ENCODE measurements around the gene C1orf116.
"Not testable (repeated sequence)": the region's sequence is repeated elsewhere in the genome, so short reads cannot be mapped to it uniquely, and the experiment has no call there.

Gene C1orf116

GRCh38 chr1:207058878-207059867, 26.6 kb upstream of the C1orf116 start:
- peak; percentile 90 for DNase-seq

DNA sequence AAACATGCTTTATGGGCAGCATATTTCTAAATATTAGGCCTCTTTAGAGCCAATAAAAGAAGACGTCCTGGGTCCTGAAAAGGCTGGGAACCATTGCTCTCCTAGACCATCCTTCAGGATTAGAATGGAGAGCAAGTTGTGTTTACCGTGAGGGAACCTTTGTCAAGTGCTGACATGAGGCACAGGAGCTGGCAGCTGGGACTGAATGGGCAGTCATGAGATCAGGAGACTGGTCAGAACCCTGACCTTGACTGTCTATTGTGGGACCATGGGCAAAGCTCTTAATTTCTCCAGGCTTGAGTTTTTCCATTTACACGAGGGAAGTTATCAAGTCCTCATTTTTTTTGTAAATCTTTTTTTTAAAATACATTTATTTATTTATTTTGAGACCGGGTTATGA, 25.7 kb upstream of the C1orf116 start:
- no peak for DNase-seq

- DNase-seq = no peak
These were observed 24.1 kb upstream of the C1orf116 start for GRCh38 chr1:207056673-207057072.

GRCh38 chr1:207055386-207056001, 22.9 kb upstream of the C1orf116 start:
- DNase-seq = no peak

DNA sequence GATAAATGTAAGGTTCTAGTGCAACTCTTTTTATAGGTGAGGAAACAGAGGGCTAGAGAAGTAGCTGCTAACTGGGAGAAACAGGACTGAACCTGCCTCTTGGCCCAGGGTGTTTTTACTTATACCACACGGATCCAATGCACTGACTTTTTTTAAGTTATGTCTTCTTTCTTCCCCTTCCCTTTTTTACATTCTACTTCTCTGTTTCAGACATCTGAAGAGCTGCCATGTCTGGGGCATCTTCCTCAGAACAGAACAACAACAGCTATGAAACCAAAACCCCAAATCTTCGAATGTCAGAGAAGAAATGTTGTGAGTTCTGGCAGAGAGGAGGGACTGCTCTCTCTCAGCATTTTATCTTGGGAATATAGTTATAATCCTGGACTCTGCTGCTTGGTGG, 21.9 kb upstream of the C1orf116 start:
- no peak for DNase-seq

GRCh38 chr1:207052911-207053769, 20.6 kb upstream of the C1orf116 start, which contains the start of gene PFKFB2:
Gene PFKFB2 (plus strand): TSS chr1:207053275. CDS start chr1:207054718, 1,443 bp downstream.
- peak; percentile 99 for DNase-seq

DNA sequence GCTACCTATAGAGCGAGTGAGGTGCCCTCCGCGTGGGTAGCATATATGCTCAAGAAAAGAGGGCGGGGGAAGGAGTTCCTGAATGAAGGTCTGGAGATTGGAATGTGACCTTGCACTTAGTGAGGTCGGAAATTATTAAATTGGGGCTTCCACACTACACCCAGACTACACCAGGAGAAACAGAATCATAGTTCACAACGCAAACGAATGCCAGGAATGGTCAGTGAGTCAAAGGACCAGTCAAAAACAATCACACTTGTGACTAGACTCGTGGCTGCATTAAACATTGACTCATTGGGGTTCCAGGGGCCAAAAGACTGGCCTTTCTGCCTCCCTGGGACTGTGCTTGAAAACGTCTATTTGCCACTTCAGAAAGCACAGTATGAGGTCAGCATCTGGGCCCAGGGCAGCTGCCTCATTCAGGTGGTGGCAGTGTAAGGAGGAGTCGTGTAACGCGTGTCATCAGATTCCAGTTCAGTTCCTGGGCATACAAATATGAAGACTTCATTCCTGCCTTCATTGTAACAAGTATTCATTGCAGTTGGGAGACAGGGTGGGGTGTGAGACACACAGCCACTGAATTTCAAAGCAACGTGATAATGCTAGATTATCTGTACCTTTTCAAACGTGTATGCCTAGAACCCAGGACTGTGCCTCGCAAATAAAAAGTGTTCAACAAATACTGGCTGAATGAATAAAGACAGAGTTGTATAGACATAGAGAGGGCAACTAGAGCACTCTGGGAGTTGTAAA, 18.8 kb upstream of the C1orf116 start, which contains the start of gene YOD1:
Gene YOD1 (minus strand): TSS at position 18 of the 753 bp plus-strand sequence. CDS start 178 bp downstream, outside the sequence.
- peak; percentile 32 for DNase-seq

DNA sequence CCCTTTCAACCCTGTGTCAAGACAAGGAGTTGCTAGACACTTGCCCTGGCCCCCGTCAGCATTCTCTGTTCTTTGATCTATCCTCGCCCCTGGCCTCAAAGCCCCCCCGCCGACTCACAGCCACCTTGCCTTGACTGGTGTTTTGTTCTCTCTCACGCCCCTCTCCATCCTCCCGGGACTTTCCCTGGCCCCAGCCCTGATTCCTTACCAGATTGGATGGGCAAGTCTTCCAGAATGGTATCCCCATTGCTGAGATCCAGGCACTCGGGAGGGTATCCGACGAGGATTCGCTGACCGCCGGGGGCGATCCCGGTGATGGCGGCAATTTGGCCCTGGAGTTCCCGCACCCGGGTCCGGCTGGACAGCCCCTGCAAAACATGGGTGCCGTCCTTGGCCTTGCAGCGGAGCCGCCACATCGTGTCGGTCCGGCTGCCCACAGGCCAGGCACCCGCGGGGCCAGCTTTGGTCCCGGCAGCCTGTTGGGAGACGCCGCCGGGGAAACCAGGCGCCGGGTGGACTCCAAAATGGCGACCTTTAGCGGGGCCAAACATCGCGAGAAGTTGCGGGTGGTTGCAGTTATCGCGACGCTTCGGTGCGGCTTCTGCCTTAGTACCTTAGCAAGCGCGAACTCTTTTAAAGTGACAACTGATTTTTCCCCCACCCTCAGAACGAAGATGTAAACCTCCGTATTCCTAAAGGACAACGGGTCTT, 18.1 kb upstream of the C1orf116 start:
- DNase-seq = peak; percentile 91

GRCh38 chr1:207049974-207050391, 17.4 kb upstream of the C1orf116 start:
- peak; percentile 62 for DNase-seq

DNA sequence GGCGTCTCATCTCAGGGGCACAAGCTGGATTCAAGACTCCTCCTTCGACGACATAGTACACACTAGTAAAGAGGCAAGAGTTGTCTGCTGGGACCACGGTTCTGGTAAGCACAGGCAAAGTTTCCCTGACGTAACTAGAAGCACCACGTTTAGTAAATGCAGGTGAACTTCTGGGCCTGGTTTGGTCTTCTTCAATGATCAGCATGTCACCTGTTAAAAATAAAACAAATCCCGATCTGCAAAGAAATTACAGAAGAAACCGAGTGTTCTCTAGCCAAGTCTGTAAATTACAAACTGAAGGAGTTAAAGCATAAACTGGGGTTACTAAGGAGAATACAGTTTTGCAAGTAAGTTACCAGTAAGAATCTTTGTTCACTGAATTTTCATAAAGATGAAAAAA, 17.0 kb upstream of the C1orf116 start:
- DNase-seq = no peak

- DNase-seq = no peak
These were observed 16.5 kb upstream of the C1orf116 start for GRCh38 chr1:207049054-207049453.

DNA sequence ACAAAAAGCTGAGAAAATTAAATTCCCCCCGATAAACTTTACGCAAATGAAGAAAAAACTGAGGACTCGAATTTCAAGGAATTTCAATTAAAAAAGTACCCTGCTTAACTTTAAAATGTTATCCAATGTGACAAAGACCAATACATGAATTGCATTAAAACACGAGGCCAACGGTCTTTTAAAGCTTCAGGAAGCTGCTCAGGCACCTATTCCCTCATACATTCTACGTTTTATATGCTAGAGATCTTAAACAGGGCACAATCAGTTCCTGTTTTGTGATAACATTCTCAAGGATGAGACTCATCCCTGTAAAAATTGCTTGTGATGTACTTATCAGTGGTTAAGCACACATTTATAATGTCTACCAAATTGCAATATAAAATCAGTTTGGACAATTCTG, 15.5 kb upstream of the C1orf116 start:
- DNase-seq = no peak

- no peak for DNase-seq
These were observed 14.9 kb upstream of the C1orf116 start for GRCh38 chr1:207047505-207047904.

DNA sequence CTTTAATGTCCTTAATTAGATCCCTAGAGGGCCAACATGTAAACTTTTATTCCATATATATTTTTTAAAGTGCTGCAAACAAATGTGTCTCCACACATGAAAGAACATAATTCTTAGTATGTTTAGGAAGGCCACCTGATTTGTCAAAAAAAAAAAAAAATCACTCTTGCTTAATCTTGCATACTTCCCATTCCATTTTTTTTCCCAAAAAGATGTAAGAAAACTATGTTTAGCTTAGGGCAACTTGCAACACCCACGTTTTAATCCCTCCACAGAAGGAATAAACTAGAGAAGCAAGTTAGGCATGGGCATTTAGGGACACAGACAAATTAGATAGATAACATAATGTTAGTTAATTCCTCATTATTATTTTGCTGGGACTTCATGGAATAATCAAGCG, 12.9 kb upstream of the C1orf116 start:
- no peak for DNase-seq

DNA sequence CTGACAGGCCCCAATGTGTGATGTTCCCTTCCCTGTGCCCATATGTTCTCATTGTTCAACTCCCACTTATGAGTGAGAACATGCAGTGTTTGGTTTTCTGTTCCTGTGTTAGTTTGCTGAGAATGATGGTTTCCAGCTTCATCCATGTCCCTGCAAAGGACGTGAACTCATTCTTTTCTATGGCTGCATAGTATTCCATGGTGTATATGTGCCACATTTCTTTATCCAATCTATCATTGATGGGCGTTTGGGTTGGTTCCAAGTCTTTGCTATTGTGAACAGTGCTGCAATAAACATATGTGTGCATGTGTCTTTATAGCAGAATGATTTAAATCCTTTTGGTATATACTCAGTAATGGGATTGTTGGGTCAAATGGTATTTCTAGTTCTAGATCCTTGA, 8.8 kb upstream of the C1orf116 start:
- not testable (repeated sequence) for DNase-seq

DNA sequence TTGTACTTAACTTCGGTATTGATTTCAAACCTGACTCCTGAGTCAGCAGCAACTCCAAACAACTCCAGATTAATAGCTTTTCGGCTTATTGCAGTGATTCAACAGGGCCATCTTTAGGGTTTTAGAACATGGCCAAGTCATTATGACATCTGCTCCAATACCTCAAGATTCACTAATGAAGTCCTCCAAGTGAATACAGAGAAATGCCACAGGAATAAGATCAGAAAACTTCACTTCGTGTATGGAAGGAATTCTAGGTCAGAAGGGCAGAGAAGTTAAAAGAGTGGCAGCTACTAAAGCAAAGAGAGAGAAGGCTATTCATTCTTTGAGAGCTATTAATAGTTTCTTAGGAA, 7.6 kb upstream of the C1orf116 start:
- no peak for DNase-seq

DNA sequence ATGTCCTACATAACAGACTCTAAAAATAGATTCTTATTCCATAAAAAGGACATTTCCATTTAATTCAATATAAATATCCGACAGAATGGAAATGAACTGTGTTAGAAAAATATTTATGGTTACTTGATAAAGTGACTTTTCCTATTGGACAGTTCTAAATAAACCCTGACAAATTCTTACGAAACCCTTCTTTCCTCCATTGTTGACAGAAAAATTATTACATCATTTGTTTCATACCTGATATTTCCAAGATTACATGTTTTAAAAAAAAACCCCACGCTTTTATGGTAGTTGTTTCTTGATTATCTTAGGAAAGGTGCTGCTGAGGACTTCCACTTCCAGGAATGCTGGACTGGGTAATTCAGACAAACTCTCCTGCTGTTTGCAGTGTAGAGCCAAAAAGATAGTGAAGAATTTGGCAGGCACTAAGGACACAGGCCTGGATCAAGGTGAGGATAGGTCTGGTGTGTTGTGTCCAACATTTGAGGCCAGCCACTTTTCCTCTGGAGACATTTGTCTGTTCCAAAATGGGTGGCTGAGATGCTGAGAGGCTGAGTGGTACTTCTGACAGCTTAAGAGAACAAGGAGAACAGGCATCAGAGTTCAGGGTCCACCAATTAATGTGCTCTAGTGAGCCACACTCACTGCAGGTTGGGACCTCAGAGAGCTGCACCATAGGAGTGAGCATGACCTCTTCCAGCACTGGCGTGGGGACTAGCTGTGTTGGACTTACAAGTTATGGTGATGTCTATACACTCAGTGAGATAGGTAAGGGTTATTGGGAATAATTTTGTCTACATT, 7.0 kb upstream of the C1orf116 start:
- DNase-seq = no peak

- no peak for DNase-seq
These were observed 4.3 kb upstream of the C1orf116 start for GRCh38 chr1:207036865-207037264.

GRCh38 chr1:207035877-207036551, 3.5 kb upstream of the C1orf116 start:
- DNase-seq = no peak

- DNase-seq = no peak
These were observed 2.4 kb upstream of the C1orf116 start for GRCh38 chr1:207034998-207035397.

Measured in NCI-H1105 treated with DMSO at 0.1 percent for 48 hours (cell line).